Activated CD8-positive, alpha-beta T cell treated with anti-CD3 and anti-CD28 coated beads, Interleukin-2, amount 10 ng/mL, durations not matched to agents 7 days and 5 days (primary cell): ENCODE measurements around the gene NMNAT2. TPM values are rescaled to one million over a fixed set of nuclear protein-coding genes. Genes with fewer than 3 reads are reported as not detected.
"Not testable (repeated sequence)": the region's sequence is repeated elsewhere in the genome, so short reads cannot be mapped to it uniquely, and the experiment has no call there.

Source experiments
- ATAC-seq: fragments of 150-1000 bp; cut with Tn5 transposase; one replicate; pipeline ENCODE4 v1.10.0; 2021; ENCODE audit warnings: moderate library complexity
- CTCF ChIA-PET: fragments of 350-600 bp; sonication (Branson Sonifier 250); formaldehyde crosslinking; loops from one replicate; lab custom pipeline; 2021; ENCODE audit warnings: antibody characterized with exemption; lab: Charles Lee
- POLR2A ChIA-PET: fragments of 350-600 bp; sonication (Branson Sonifier 250); formaldehyde crosslinking; loops from one replicate; lab custom pipeline; 2021; ENCODE audit warnings: antibody characterized with exemption; lab: Charles Lee
- DNase-seq: peaks from one replicate; pipeline ENCODE4 v3.0.0-alpha.2; 2020
- H3K27ac Mint-ChIP-seq: one replicate; pipeline ENCODE4 v1.8.0; 2021; ENCODE audit warnings: mild to moderate bottlenecking, mixed read lengths
- H3K27me3 Mint-ChIP-seq: one replicate; pipeline ENCODE4 v1.8.0; 2021; ENCODE audit warnings: low read depth, mixed read lengths
- H3K36me3 Mint-ChIP-seq: one replicate; pipeline ENCODE4 v1.8.0; 2021; ENCODE audit warnings: low read depth, mixed read lengths
- H3K4me1 Mint-ChIP-seq: one replicate; pipeline ENCODE4 v1.8.0; 2021; ENCODE audit warnings: low read depth, mixed read lengths
- H3K4me3 Mint-ChIP-seq: one replicate; pipeline ENCODE4 v1.8.0; 2021; ENCODE audit warnings: mild to moderate bottlenecking, mixed read lengths
- H3K9me3 Mint-ChIP-seq: one replicate; pipeline ENCODE4 v1.8.0; 2022; ENCODE audit warnings: mixed read lengths; ENCODE audit not compliant: insufficient read depth
- total RNA-seq, 2 experiments: library from RNA; stranded (reverse); gene quantifications; one replicate each; pipeline ENCODE4 v1.2.3, GENCODE V29; 2021

Gene NMNAT2
- total RNA-seq, 2 experiments from 2014 or later, result not detected

DNA sequence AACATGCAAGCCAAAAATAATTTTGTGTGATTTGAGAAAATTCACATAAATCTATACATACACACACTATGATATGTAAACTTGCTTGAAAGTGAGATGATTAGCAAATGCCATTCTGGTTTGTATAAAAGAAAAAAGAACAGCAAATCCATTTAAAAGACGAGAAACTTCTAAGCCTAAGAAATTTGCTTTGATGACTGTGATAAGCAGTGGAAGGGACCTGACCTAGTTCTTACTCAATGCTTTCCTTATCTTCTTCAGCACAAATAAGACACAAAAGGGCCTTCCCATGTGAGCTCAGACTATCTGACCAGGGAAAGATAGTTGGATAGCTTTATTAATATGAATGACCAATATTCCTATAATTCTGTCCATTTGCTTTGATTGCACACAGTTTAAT is 25.3 kb upstream of the NMNAT2 start:
- Mint-ChIP-seq H3K9me3 (no peaks in the 10 kb centered on the region), H3K27ac (no peak overlapping the region), H3K27me3 (peaks cover 21% of the 10 kb centered on the region), H3K4me3 (no peak overlapping the region), H3K36me3 (no peaks in the 10 kb centered on the region), H3K4me1 (no peaks in the 10 kb centered on the region)
- ChIA-PET POLR2A (no interaction called here), CTCF (no interaction called here)
- DNase-seq (no peak), ATAC-seq (no peak)

DNA sequence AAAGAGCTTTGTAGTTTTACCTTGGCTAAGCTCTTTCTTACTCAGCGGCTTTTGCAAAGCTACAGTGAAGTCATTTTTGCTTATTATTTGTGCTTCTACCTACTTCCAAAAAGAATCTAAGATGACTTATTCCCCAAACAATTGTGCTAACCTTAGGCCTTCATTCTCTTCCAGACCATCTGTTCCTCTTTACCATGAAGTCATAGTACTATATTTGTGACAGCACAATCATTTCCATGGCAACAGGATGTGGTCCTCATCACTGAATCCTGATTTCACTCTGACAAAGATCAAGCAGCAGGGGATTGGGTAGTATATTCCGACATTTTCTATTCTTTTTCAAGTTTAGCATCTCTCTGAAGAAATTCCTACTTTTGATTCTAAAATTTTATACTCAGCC is 24.8 kb upstream of the NMNAT2 start:
- ATAC-seq (no peak), DNase-seq (no peak)
- H3K27ac Mint-ChIP-seq, result no peak overlapping the region
- H3K4me3 Mint-ChIP-seq, result no peak overlapping the region
- H3K36me3 Mint-ChIP-seq, result no peaks in the 10 kb centered on the region
- H3K4me1 Mint-ChIP-seq, result no peaks in the 10 kb centered on the region
- POLR2A ChIA-PET, result no interaction called here
- H3K27me3 Mint-ChIP-seq, result peaks cover 21% of the 10 kb centered on the region
- no peaks in the 10 kb centered on the region for H3K9me3 Mint-ChIP-seq
- CTCF ChIA-PET, result no interaction called here

GRCh38 chr1:183438060-183438459 is 19.9 kb upstream of the NMNAT2 start:
- ChIA-PET CTCF (no interaction called here), POLR2A (no interaction called here)
- no peak for ATAC-seq
- Mint-ChIP-seq H3K27ac (no peak overlapping the region), H3K9me3 (no peaks in the 10 kb centered on the region), H3K4me1 (no peaks in the 10 kb centered on the region), H3K36me3 (no peaks in the 10 kb centered on the region), H3K4me3 (no peak overlapping the region), H3K27me3 (peaks cover 30% of the 10 kb centered on the region)
- no peak for DNase-seq

DNA sequence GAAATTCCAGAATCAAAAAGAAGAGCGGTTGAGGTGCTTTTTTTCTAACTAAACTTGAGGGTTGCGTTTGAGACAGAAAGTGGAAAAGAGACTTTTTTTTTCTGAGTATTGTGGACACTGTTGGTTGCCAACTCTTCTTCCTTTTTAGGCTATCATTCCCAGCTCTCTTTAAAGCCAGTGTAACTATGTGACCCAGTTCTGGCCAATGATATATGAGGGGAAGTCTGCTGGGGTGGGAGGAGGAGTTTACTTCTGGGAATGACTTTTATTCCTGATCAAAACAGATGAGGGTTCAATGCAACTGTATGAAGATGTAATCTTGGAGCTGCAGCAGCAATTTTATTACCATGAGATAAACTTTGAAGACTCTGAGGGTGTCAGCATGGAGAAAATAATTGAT is 17.3 kb upstream of the NMNAT2 start:
- CTCF ChIA-PET, result no interaction called here
- POLR2A ChIA-PET, result no interaction called here
- Mint-ChIP-seq H3K27me3 (peaks cover 20% of the 10 kb centered on the region), H3K4me1 (no peaks in the 10 kb centered on the region), H3K27ac (no peak overlapping the region), H3K4me3 (no peak overlapping the region), H3K36me3 (no peaks in the 10 kb centered on the region), H3K9me3 (no peaks in the 10 kb centered on the region)
- ATAC-seq (no peak), DNase-seq (no peak)

DNA sequence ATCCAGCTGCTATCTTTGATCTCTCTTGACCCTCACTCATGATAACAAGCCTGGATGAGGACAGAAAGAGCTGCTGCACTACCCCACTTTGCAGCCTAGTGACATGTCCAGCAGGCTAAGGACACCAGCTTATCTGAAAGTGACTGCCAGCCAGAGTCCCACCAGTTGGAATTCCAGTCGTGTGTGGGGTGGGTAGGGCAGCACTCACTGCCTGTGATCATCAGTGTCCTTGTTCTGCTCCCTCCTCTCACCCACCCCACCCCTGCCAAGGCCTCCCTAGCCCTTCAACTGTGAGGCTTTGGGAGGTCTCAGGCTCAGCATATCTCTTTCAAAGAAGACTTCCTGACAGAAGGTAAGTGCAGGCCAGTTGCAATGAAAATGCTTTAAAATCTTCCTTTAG is 15.5 kb upstream of the NMNAT2 start:
- no peaks in the 10 kb centered on the region for H3K4me1 Mint-ChIP-seq
- DNase-seq (no peak), ATAC-seq (no peak)
- POLR2A ChIA-PET, result no interaction called here
- no peak overlapping the region for H3K4me3 Mint-ChIP-seq
- H3K27ac Mint-ChIP-seq, result no peak overlapping the region
- peaks cover 11% of the 10 kb centered on the region for H3K27me3 Mint-ChIP-seq
- no peaks in the 10 kb centered on the region for H3K9me3 Mint-ChIP-seq
- H3K36me3 Mint-ChIP-seq, result no peaks in the 10 kb centered on the region
- CTCF ChIA-PET, result interaction anchor here (1.4 kb wide), 1 partner anchor 7 kb away, joined by 3 read pairs; no protein-coding TSS in a partner anchor

DNA sequence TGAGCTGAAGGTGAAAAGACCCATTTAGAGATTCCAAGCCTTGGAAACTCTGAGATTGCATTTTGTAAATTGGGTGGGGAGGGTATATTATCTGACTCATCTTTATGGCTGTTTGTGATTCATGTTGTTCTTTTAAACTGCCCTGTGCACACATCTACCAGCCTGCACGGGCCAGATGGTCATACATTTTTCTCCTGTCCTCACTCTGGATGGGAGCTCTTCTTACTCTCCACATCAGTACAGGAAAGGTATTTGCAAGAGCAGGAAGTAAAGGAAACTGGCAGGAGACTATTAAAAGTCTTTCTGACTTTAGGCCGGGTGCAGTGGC is 14.3 kb upstream of the NMNAT2 start:
- ChIA-PET POLR2A (no interaction called here), CTCF (interaction anchor here (1.7 kb wide), 1 partner anchor 9 kb away, joined by 3 read pairs; no protein-coding TSS in a partner anchor)
- ATAC-seq, result no peak
- peaks cover 10% of the 10 kb centered on the region for H3K27me3 Mint-ChIP-seq
- H3K4me3 Mint-ChIP-seq, result no peak overlapping the region
- H3K27ac Mint-ChIP-seq, result no peak overlapping the region
- no peaks in the 10 kb centered on the region for H3K4me1 Mint-ChIP-seq
- no peaks in the 10 kb centered on the region for H3K9me3 Mint-ChIP-seq
- DNase-seq, result no peak
- H3K36me3 Mint-ChIP-seq, result no peaks in the 10 kb centered on the region

- Mint-ChIP-seq H3K4me3 (no peak overlapping the region), H3K27me3 (peaks cover 10% of the 10 kb centered on the region), H3K4me1 (no peaks in the 10 kb centered on the region), H3K9me3 (no peaks in the 10 kb centered on the region), H3K27ac (no peak overlapping the region), H3K36me3 (no peaks in the 10 kb centered on the region)
- CTCF ChIA-PET, result interaction anchor here (1.7 kb wide), 1 partner anchor 9 kb away, joined by 3 read pairs; no protein-coding TSS in a partner anchor
- DNase-seq (no peak), ATAC-seq (no peak)
- POLR2A ChIA-PET, result no interaction called here
Measured at GRCh38 chr1:183431840-183432547, 13.8 kb upstream of the NMNAT2 start.

GRCh38 chr1:183427591-183427990 is 9.4 kb upstream of the NMNAT2 start:
- ATAC-seq, H3K27ac Mint-ChIP-seq, POLR2A ChIA-PET, CTCF ChIA-PET, H3K4me1 Mint-ChIP-seq, H3K4me3 Mint-ChIP-seq, H3K9me3 Mint-ChIP-seq, H3K36me3 Mint-ChIP-seq, DNase-seq: not testable (repeated sequence)
- peaks cover 12% of the 10 kb centered on the region for H3K27me3 Mint-ChIP-seq

GRCh38 chr1:183424691-183425090 is 6.5 kb upstream of the NMNAT2 start:
- CTCF ChIA-PET, result interaction anchor here (1.6 kb wide), 1 partner anchor 10 kb away, joined by 6 read pairs; no protein-coding TSS in a partner anchor
- Mint-ChIP-seq H3K4me3 (no peak overlapping the region), H3K9me3 (no peaks in the 10 kb centered on the region), H3K36me3 (no peaks in the 10 kb centered on the region), H3K27me3 (peaks cover 28% of the 10 kb centered on the region), H3K27ac (no peak overlapping the region), H3K4me1 (no peaks in the 10 kb centered on the region)
- POLR2A ChIA-PET, result no interaction called here
- ATAC-seq, result no peak
- DNase-seq, result no peak

DNA sequence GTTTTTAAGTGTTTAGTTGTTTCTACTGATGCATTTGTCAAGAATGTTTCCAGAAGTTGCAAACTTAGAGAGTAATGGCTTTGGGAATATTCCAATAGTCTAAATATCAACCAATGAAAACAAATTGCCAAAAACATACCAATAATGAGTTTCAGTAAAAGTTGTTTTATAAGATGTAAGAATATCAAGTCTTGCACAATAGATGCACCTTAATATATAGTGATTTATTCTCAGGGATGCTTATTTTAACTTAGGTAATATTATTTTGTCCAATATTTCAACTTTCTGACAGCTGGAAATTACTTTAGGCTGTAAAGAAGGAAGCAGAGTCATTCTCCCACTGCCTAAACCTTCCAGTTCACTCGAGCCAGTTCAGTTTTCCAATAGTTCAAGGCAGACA is 5.4 kb upstream of the NMNAT2 start:
- CTCF ChIA-PET, result no interaction called here
- DNase-seq (no peak), ATAC-seq (no peak)
- Mint-ChIP-seq H3K4me1 (peaks cover 2% of the 10 kb centered on the region), H3K9me3 (no peaks in the 10 kb centered on the region), H3K27me3 (peaks cover 36% of the 10 kb centered on the region), H3K4me3 (no peak overlapping the region), H3K36me3 (no peaks in the 10 kb centered on the region), H3K27ac (no peak overlapping the region)
- POLR2A ChIA-PET, result no interaction called here

DNA sequence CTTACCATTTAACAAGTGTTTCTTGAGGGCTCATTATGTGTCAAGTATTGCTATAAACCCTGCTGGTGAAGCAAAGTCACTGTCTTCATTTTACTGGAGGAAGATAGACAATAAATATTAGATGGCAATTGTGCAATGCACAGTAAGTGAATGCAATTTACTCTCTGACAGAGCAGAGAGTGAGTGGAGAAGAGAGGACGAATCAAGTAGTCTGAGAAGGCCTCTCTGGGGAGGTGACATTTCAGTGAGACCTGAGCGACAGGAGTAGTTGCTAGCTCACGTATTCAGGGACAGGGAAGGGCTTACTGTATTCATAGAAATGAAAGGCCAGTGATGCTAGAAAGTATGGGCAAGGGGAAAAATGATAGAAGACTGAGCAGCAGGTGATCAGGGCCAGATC is 1.2 kb upstream of the NMNAT2 start:
- H3K36me3 Mint-ChIP-seq, result no peaks in the 10 kb centered on the region
- no peak overlapping the region for H3K4me3 Mint-ChIP-seq
- DNase-seq, result no peak
- no peaks in the 10 kb centered on the region for H3K9me3 Mint-ChIP-seq
- ChIA-PET CTCF (no interaction called here), POLR2A (interaction anchor here (0.6 kb wide), 1 partner anchor 341 kb away, joined by 3 read pairs; no protein-coding TSS in a partner anchor)
- H3K27me3 Mint-ChIP-seq, result peaks cover 58% of the 10 kb centered on the region
- H3K27ac Mint-ChIP-seq, result no peak overlapping the region
- peaks cover 19% of the 10 kb centered on the region for H3K4me1 Mint-ChIP-seq
- no peak for ATAC-seq

DNA sequence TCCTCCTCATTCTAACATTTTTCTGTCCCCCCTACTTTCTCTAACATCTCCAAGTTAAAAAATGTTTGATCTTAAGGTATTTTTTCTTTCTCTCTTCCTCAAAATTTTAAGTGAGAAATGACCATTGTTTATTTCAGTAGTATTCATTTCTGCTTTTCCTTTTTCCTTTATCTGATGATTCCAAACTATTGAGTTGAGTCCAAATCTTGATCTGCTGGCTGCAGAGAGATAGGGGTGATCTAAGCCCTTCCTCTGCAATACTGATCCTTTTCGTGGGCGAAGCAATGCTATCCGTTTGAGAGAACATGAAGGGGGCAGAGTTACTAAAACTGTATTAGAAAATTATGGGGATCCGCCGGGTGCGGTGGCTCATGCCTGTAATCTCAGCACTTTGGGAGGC is 516 bp upstream of the NMNAT2 start:
- ChIA-PET POLR2A (no interaction called here), CTCF (no interaction called here)
- Mint-ChIP-seq H3K27ac (no peak overlapping the region), H3K36me3 (no peaks in the 10 kb centered on the region), H3K4me3 (no peak overlapping the region), H3K9me3 (no peaks in the 10 kb centered on the region), H3K27me3 (peaks cover 55% of the 10 kb centered on the region), H3K4me1 (peaks cover 19% of the 10 kb centered on the region)
- ATAC-seq, result no peak
- DNase-seq, result no peak
